ENCODE results near the gene DNAJA4. TPM values are rescaled to one million over a fixed set of nuclear protein-coding genes. Genes with fewer than 3 reads are reported as not detected.

Gene DNAJA4
- total RNA-seq, 2 experiments from 2014 or later: 38.1 to 38.8 TPM

- CTCF ChIA-PET: no interaction called here
- Mint-ChIP-seq H3K4me3 (no peak overlapping the region), H3K27me3 (no peaks in the 10 kb centered on the region), H3K27ac (no peak overlapping the region), H3K4me1 (ENCODE audit: low read depth) (no peaks in the 10 kb centered on the region), H3K9me3 (no peaks in the 10 kb centered on the region), H3K36me3 (ENCODE audit: low read depth) (no peaks in the 10 kb centered on the region)
- DNase-seq (no peak), ATAC-seq (no peak)
- POLR2A ChIA-PET: no interaction called here
- intact Hi-C loops (cut with micrococcal nuclease): no loop called here
- TF ChIP-seq CTCF (IDR thresholded peaks at IDR 0.05): no peak
Observed at GRCh38 chr15:78314181-78314581, 49.8 kb downstream of the DNAJA4 start.

GRCh38 chr15:78315686-78316282 lies 51.4 kb downstream of the DNAJA4 start:
- intact Hi-C loops (cut with micrococcal nuclease): no loop called here
- ChIA-PET CTCF (interaction anchor here (1.2 kb wide), 1 partner anchor 107 kb away, joined by 5 read pairs; no protein-coding TSS in a partner anchor), POLR2A (no interaction called here)
- peak; percentile 49 for ATAC-seq
- no peak for TF ChIP-seq CTCF (IDR thresholded peaks at IDR 0.05)
- Mint-ChIP-seq H3K27me3 (no peaks in the 10 kb centered on the region), H3K9me3 (no peaks in the 10 kb centered on the region), H3K4me3 (no peak overlapping the region), H3K4me1 (ENCODE audit: low read depth) (no peaks in the 10 kb centered on the region), H3K36me3 (ENCODE audit: low read depth) (no peaks in the 10 kb centered on the region), H3K27ac (no peak overlapping the region)
- DNase-seq: peak; percentile 12

GRCh38 chr15:78316283-78317083 lies 52.1 kb downstream of the DNAJA4 start:
- no peaks in the 10 kb centered on the region for H3K4me1 Mint-ChIP-seq (ENCODE audit: low read depth)
- no peaks in the 10 kb centered on the region for H3K9me3 Mint-ChIP-seq
- no peak overlapping the region for H3K27ac Mint-ChIP-seq
- H3K36me3 Mint-ChIP-seq (ENCODE audit: low read depth): no peaks in the 10 kb centered on the region
- no peaks in the 10 kb centered on the region for H3K27me3 Mint-ChIP-seq
- POLR2A ChIA-PET: interaction anchor here (0.6 to 1.6 kb wide), 2 partner anchors 89 to 710 kb away, joined by 3 read pairs; no protein-coding TSS in a partner anchor
- no peak for ATAC-seq
- intact Hi-C loops (cut with micrococcal nuclease): no loop called here
- CTCF ChIA-PET: interaction anchor here (1.2 kb wide), 1 partner anchor 106 kb away, joined by 5 read pairs; no protein-coding TSS in a partner anchor
- no peak for TF ChIP-seq CTCF (IDR thresholded peaks at IDR 0.05)
- no peak for DNase-seq
- H3K4me3 Mint-ChIP-seq: no peak overlapping the region

GRCh38 chr15:78317145-78317836 lies 52.9 kb downstream of the DNAJA4 start:
- no peak for TF ChIP-seq CTCF (IDR thresholded peaks at IDR 0.05)
- CTCF ChIA-PET: interaction anchor here (1.1 to 1.2 kb wide), 3 partner anchors 9 to 106 kb away, joined by 4 to 5 read pairs (median 4); no protein-coding TSS in a partner anchor
- H3K27me3 Mint-ChIP-seq: no peaks in the 10 kb centered on the region
- no peaks in the 10 kb centered on the region for H3K4me1 Mint-ChIP-seq (ENCODE audit: low read depth)
- no peaks in the 10 kb centered on the region for H3K9me3 Mint-ChIP-seq
- no peaks in the 10 kb centered on the region for H3K36me3 Mint-ChIP-seq (ENCODE audit: low read depth)
- no peak for DNase-seq
- peak; percentile 61 for ATAC-seq
- intact Hi-C loops (cut with micrococcal nuclease): no loop called here
- no peak overlapping the region for H3K4me3 Mint-ChIP-seq
- POLR2A ChIA-PET: interaction anchor here (0.5 to 1.6 kb wide), 4 partner anchors 30 to 709 kb away, joined by 3 read pairs; no protein-coding TSS in a partner anchor
- H3K27ac Mint-ChIP-seq: no peak overlapping the region
